Activated naive CD8-positive, alpha-beta T cell treated with anti-CD3 and anti-CD28 coated beads, Interleukin-2, amount 50 U/mL, for 24 hours (primary cell): ENCODE results near the gene PPP1R12B.
"Not testable (repeated sequence)": the region's sequence is repeated elsewhere in the genome, so short reads cannot be mapped to it uniquely, and the experiment has no call there.

Source experiments
- ATAC-seq: fragments of 150-1000 bp; cut with Tn5 transposase; one replicate; pipeline ENCODE4 v1.10.0; 2021
- DNase-seq: peaks from one replicate; pipeline ENCODE4 v3.0.0; 2021
- H3K27ac Mint-ChIP-seq: one replicate; pipeline ENCODE4 v1.8.0; 2021; ENCODE audit warnings: mild to moderate bottlenecking, mixed read lengths
- H3K27me3 Mint-ChIP-seq: one replicate; pipeline ENCODE4 v1.8.0; 2021; ENCODE audit warnings: mixed read lengths
- H3K36me3 Mint-ChIP-seq: one replicate; pipeline ENCODE4 v1.8.0; 2021; ENCODE audit warnings: low read depth, mixed read lengths
- H3K4me1 Mint-ChIP-seq: one replicate; pipeline ENCODE4 v1.8.0; 2021; ENCODE audit warnings: mixed read lengths
- H3K4me3 Mint-ChIP-seq: one replicate; pipeline ENCODE4 v1.8.0; 2021; ENCODE audit warnings: mild to moderate bottlenecking, moderate library complexity, mixed read lengths
- H3K9me3 Mint-ChIP-seq: one replicate; pipeline ENCODE4 v1.8.0; 2021; ENCODE audit warnings: mixed read lengths

PPP1R12B gene

DNA sequence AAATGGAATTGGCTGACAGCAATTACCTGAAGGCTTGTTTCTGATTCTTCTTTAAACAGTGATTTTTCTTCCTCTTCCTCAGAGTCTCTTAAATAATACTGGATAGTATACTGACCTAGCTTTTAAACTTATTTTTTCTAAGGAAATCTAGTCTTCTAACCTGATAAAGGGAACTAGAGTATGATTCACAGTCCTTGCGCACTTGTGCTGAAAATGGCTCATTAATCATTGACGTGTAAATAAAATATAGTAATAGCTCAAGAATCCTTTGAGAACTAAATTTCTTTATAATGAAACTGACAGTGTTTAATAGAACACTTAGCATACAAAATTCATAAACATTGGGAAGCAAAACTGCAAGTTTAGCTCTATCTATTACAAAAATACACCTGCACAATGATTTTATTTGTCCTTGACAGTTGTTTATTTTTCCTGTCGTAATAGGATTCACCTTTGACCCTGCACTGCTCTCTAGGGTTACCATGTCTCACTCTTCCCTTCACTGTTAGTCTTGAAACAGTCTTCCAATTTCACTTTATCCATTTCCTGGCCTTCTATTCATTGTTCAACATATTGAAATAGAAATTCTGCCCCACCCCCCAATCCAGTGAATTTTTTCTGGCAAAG lies 117.3 kb downstream of the PPP1R12B start:
- H3K4me1 Mint-ChIP-seq, H3K9me3 Mint-ChIP-seq, H3K36me3 Mint-ChIP-seq, H3K4me3 Mint-ChIP-seq, ATAC-seq, DNase-seq, H3K27me3 Mint-ChIP-seq, H3K27ac Mint-ChIP-seq: not testable (repeated sequence)

DNA sequence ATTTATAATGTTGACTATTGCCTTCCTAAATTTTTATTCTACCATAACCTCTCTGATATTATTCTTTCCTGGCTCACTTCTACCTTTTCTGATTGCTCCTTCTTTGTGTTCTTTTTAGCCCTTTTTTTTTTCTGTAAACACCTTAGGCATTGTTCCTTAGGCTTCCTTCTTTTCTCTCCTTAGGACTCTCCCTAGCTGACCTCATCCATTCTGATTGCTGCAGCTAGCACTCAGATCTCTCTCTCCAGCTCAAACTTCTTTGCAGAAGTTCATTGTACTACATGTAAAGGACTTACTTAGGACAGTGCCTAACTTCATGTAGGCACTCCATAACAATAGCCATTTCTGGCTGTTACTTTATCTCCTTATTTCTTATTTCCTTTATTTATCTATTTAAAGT lies 117.8 kb downstream of the PPP1R12B start:
- not testable (repeated sequence) for H3K4me1 Mint-ChIP-seq, H3K4me3 Mint-ChIP-seq, H3K9me3 Mint-ChIP-seq, ATAC-seq, H3K36me3 Mint-ChIP-seq, DNase-seq, H3K27me3 Mint-ChIP-seq, H3K27ac Mint-ChIP-seq

DNA sequence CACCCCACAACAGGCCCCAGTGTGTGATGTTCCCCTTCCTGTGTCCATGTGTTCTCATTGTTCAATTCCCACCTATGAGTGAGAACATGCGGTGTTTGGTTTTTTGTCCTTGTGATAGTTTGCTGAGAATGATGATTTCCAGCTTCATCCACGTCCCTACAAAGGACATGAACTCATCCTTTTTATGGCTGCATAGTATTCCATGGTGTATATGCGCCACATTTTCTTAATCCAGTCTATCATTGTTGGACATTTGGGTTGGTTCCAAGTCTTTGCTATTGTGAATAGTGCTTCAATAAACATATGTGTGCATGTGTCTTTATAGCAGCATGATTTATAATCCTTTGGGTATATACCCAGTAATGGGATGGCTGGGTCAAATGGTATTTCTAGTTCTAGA lies 118.9 kb downstream of the PPP1R12B start:
- H3K36me3 Mint-ChIP-seq, H3K4me1 Mint-ChIP-seq, H3K9me3 Mint-ChIP-seq, H3K27ac Mint-ChIP-seq, H3K27me3 Mint-ChIP-seq, H3K4me3 Mint-ChIP-seq, ATAC-seq, DNase-seq: not testable (repeated sequence)

- not testable (repeated sequence) for H3K27ac Mint-ChIP-seq, ATAC-seq, H3K4me3 Mint-ChIP-seq, H3K9me3 Mint-ChIP-seq, DNase-seq, H3K4me1 Mint-ChIP-seq, H3K27me3 Mint-ChIP-seq, H3K36me3 Mint-ChIP-seq
These were observed 120.2 kb downstream of the PPP1R12B start for GRCh38 chr1:202468695-202469094.

GRCh38 chr1:202469123-202469522 lies 120.6 kb downstream of the PPP1R12B start:
- ATAC-seq, DNase-seq, H3K36me3 Mint-ChIP-seq, H3K4me1 Mint-ChIP-seq, H3K27me3 Mint-ChIP-seq, H3K9me3 Mint-ChIP-seq, H3K27ac Mint-ChIP-seq, H3K4me3 Mint-ChIP-seq: not testable (repeated sequence)

DNA sequence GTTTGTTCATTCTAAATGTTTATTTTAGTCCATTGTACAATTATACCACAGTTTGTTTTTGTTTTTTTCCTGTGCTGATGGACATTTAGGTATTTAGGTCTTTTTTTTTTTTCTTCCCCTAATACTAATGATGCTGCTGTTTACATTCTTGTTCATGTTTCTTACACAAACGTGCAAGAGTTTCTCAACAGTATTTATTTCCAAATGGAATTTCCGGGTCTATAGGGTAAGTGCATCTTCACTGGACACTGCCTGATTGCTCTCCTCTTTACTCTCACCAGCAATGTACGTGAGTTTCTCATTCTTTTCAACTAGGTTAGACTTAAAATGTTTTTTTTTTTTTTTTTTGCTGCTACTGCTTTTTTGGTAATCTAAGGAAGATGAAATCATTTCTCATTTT lies 122.7 kb downstream of the PPP1R12B start:
- Mint-ChIP-seq H3K9me3 (no peaks in the 10 kb centered on the region), H3K27ac (no peak overlapping the region), H3K27me3 (no peaks in the 10 kb centered on the region), H3K4me1 (no peaks in the 10 kb centered on the region), H3K36me3 (no peaks in the 10 kb centered on the region), H3K4me3 (no peak overlapping the region)
- DNase-seq = no peak
- ATAC-seq = no peak

DNA sequence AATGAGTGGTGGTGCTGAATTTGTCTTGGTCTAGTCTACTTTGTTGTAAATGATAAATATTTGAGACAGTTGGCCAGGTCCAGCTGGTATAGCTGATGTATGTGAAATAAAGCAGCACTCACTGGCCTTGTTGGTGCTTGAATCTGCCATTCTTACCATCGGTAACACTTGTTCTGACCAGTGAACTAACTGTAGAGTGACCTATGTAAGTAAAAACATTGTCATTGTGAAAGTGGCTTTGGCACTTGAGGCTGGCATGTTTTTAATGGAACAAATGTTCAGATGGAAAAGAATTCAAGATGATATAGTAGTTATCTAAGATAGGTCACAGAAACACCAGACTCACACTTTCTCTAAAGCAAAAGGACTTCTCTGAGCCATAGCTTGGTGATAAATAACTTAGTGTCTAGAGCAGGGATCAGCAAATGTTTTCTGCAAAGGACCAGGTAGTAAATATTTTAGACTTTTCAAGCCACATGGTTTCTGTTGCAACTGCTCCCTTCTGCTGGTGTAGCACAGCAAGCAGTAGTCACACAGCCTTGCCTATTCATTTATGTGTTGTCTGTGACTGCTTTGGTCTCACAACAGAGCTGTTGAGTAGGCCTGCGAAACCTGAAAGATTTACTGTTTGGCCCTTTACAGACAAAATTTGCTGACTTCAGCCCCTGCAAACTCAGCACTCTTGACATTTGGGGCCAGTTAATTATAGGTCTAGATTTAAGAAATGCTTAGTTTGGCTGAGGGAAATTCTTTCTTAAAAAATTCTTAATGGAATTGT lies 124.0 kb downstream of the PPP1R12B start:
- H3K36me3 Mint-ChIP-seq, H3K9me3 Mint-ChIP-seq, H3K27me3 Mint-ChIP-seq, H3K4me1 Mint-ChIP-seq, ATAC-seq, H3K4me3 Mint-ChIP-seq, DNase-seq, H3K27ac Mint-ChIP-seq: not testable (repeated sequence)

GRCh38 chr1:202473266-202474045 lies 125.0 kb downstream of the PPP1R12B start:
- H3K9me3 Mint-ChIP-seq, DNase-seq, H3K4me1 Mint-ChIP-seq, H3K4me3 Mint-ChIP-seq, ATAC-seq, H3K36me3 Mint-ChIP-seq, H3K27me3 Mint-ChIP-seq, H3K27ac Mint-ChIP-seq: not testable (repeated sequence)

GRCh38 chr1:202479661-202480060 lies 131.2 kb downstream of the PPP1R12B start:
- ATAC-seq, H3K27ac Mint-ChIP-seq, H3K4me3 Mint-ChIP-seq, DNase-seq, H3K27me3 Mint-ChIP-seq, H3K9me3 Mint-ChIP-seq: not testable (repeated sequence)
- peaks cover 26% of the 10 kb centered on the region for H3K4me1 Mint-ChIP-seq
- peaks cover 13% of the 10 kb centered on the region for H3K36me3 Mint-ChIP-seq

DNA sequence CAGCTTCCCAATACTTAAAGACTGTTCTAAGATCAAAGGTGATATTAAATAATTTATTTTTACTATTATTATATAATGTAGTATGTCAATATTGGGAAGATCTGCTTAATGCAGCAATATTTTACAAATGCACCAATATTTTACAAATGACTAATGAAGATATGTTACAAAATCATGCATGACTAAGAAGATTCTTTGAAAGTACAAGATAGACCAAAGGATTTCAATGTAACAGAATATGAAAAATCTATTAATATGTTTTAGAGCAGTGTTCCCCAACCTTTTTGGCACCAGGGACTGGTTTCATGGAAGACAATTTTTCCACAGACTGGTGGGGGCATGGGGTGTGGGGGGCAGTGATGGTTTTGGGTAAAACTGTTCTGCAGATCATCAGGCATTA lies 132.1 kb downstream of the PPP1R12B start:
- DNase-seq, H3K27me3 Mint-ChIP-seq, H3K9me3 Mint-ChIP-seq, ATAC-seq, H3K4me3 Mint-ChIP-seq, H3K27ac Mint-ChIP-seq: not testable (repeated sequence)
- Mint-ChIP-seq H3K36me3 (peaks cover 18% of the 10 kb centered on the region), H3K4me1 (peaks cover 28% of the 10 kb centered on the region)

- not testable (repeated sequence) for ATAC-seq, H3K27ac Mint-ChIP-seq
These were observed 134.9 kb downstream of the PPP1R12B start for GRCh38 chr1:202483362-202483761.

DNA sequence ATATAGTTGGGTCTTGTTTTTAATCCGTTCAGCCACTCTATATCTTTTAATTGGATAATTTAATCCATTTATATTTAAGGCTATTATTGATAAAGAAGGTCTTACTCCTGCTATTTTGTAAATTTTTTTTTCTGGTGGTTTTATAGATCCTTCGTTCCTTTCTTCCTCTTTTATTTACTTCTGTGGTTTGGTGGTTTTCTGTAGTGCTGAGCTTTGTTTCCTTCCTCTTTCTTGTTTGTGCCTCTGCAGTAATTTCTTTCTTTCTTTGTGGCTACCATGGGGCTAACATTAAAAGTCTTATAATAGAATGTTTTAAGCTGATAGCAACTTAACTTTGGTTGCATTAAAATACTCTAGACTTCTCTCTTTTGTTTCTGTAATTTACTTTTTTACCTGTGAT lies 135.5 kb downstream of the PPP1R12B start:
- not testable (repeated sequence) for ATAC-seq, H3K4me3 Mint-ChIP-seq, H3K27ac Mint-ChIP-seq, DNase-seq, H3K9me3 Mint-ChIP-seq, H3K27me3 Mint-ChIP-seq
- Mint-ChIP-seq H3K4me1 (peaks cover 40% of the 10 kb centered on the region), H3K36me3 (peaks cover 26% of the 10 kb centered on the region)

More at GRCh38 chr1:202483362-202483761, 134.9 kb downstream of the PPP1R12B start:
- Mint-ChIP-seq H3K36me3 (peaks cover 19% of the 10 kb centered on the region), H3K4me1 (peaks cover 33% of the 10 kb centered on the region)
- H3K27me3 Mint-ChIP-seq, H3K9me3 Mint-ChIP-seq, DNase-seq, H3K4me3 Mint-ChIP-seq: not testable (repeated sequence)

- not testable (repeated sequence) for H3K9me3 Mint-ChIP-seq, ATAC-seq, H3K27ac Mint-ChIP-seq, DNase-seq, H3K4me3 Mint-ChIP-seq, H3K27me3 Mint-ChIP-seq
- Mint-ChIP-seq H3K4me1 (peaks cover 38% of the 10 kb centered on the region), H3K36me3 (peaks cover 31% of the 10 kb centered on the region)
These were observed 136.3 kb downstream of the PPP1R12B start for GRCh38 chr1:202484820-202485219.

- H3K9me3 Mint-ChIP-seq, H3K27me3 Mint-ChIP-seq, H3K4me3 Mint-ChIP-seq, DNase-seq: not testable (repeated sequence)
- peak; percentile 80 for ATAC-seq
- H3K36me3 Mint-ChIP-seq = peaks cover 28% of the 10 kb centered on the region
- H3K27ac Mint-ChIP-seq = peak overlapping the region; percentile 7
- peaks cover 30% of the 10 kb centered on the region for H3K4me1 Mint-ChIP-seq
These were observed 139.7 kb downstream of the PPP1R12B start for GRCh38 chr1:202488178-202488649.
